ENCODE data around the gene PZP. TPM values are rescaled to one million over a fixed set of nuclear protein-coding genes. Genes with fewer than 3 reads are reported as not detected.
"Not testable (repeated sequence)": the region's sequence is repeated elsewhere in the genome, so short reads cannot be mapped to it uniquely, and the experiment has no call there.

The PZP gene
- total and polyA plus RNA-seq, 4 experiments from 2014 or later: 0.32 TPM; not detected in 3

DNA sequence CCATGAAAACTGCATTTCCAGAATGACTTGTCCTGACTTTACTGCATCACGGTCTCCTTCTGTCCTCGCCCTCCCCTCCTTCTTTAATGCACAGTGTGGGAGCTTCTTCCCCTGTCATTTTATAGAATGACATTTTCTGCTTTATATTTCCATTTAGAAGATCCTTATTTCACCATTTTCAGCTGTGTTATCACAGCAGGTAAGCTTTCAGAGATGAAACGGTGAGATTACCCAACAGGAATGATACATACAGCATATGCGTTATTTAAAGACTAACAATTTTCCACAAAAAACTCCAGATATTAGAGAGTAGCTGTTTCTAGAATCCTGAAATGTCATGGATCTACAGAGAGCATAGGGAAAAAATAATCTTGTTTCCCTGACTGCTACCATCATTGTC is 27.3 kb upstream of the PZP start:
- no peaks in the 10 kb centered on the region for H3K9me3 ChIP-seq (ENCODE audit: control insufficient read depth in 1 of 2, low read length in 2 of 2)
- ChIA-PET CTCF (ENCODE audit: partially characterized antibody) (no interaction called here), POLR2A (ENCODE audit: partially characterized antibody) (no interaction called here)
- peaks cover 6 to 10% (median 7%) of the 10 kb centered on the region in 4 donors for H3K4me1 Mint-ChIP-seq
- H3K9me3 Mint-ChIP-seq: peaks cover 0 to 2% (median 0%) of the 10 kb centered on the region in 8 donors
- H3K4me3 ChIP-seq (ENCODE audit: low read length in 2 of 2): no peak overlapping the region
- peaks cover 0 to 2% of the 10 kb centered on the region in 2 donors for H3K27me3 Mint-ChIP-seq
- no peak overlapping the region for H3K4me3 Mint-ChIP-seq
- no peak for DNase-seq
- H3K4me1 ChIP-seq (ENCODE audit: insufficient read depth, low read length): no peaks in the 10 kb centered on the region
- intact Hi-C loops (cut with micrococcal nuclease): no loop called here
- H3K36me3 ChIP-seq (ENCODE audit: insufficient read depth, low read length): no peaks in the 10 kb centered on the region
- H3K36me3 Mint-ChIP-seq: peaks cover 7 to 12% of the 10 kb centered on the region in 2 donors
- no peak overlapping the region for H3K27ac ChIP-seq (ENCODE audit: low read depth, low read length)
- H3K27me3 ChIP-seq (ENCODE audit: insufficient read depth, low read length): no peaks in the 10 kb centered on the region
- H3K27ac Mint-ChIP-seq: no peak overlapping the region

DNA sequence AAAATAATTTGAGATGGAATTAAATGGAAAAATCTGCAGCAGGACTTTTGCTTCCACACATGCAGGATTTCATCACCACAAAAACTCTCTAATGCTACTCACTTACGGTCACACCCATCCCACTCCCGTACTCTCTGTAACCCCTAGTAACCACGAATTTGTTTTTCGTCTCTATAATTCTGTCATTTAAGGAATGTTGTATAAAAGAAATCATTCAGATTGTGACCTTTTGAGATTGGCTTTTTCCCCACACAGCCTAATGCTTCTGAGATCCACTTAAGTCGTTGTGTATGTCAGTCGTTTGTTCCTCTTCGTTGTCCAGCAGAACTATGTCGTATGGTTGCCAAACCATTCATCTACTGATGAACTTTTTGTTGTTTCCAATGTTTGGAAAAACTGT is 19.8 kb upstream of the PZP start:
- peaks cover 0 to 9% (median 1%) of the 10 kb centered on the region in 8 donors for H3K9me3 Mint-ChIP-seq
- Histone ChIP-seq H3K36me3 (ENCODE audit: insufficient read depth, low read length) (no peaks in the 10 kb centered on the region), H3K9me3 (ENCODE audit: control insufficient read depth in 1 of 2, low read length in 2 of 2) (no peaks in the 10 kb centered on the region), H3K27ac (ENCODE audit: low read depth, low read length) (no peak overlapping the region), H3K4me3 (ENCODE audit: low read length in 2 of 2) (no peak overlapping the region), H3K27me3 (ENCODE audit: insufficient read depth, low read length) (no peaks in the 10 kb centered on the region), H3K4me1 (ENCODE audit: insufficient read depth, low read length) (no peaks in the 10 kb centered on the region)
- H3K36me3 Mint-ChIP-seq: peaks cover 6 to 10% of the 10 kb centered on the region in 2 donors
- no peak overlapping the region for H3K4me3 Mint-ChIP-seq
- H3K27me3 Mint-ChIP-seq: no peaks in the 10 kb centered on the region
- DNase-seq: no peak
- ChIA-PET CTCF (ENCODE audit: partially characterized antibody) (no interaction called here), POLR2A (ENCODE audit: partially characterized antibody) (no interaction called here)
- peaks cover 0 to 1% (median 0%) of the 10 kb centered on the region in 4 donors for H3K4me1 Mint-ChIP-seq
- no peak overlapping the region for H3K27ac Mint-ChIP-seq
- intact Hi-C loops (cut with micrococcal nuclease): no loop called here

DNA sequence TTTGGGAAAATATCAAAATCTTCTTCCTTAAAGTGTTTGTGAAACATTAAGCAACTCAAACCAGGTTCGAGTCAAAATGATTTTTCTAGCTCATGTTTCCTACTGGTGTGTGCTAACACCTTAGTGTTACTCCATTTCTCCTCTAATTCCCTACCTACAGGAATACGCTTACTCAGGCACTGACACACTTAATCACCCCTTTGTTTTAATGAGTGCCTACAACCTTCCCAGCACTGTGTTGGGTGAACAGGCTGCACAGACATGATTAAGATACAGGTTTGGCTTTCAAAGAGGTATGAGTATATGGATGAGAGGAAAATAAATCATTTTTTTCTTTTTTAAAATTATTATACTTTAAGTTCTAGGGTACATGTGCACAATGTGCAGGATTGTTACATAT is 15.6 kb upstream of the PZP start:
- Mint-ChIP-seq H3K4me3 (no peak overlapping the region), H3K27me3 (no peaks in the 10 kb centered on the region), H3K27ac (no peak overlapping the region), H3K9me3 (peaks cover 0 to 9% (median 3%) of the 10 kb centered on the region in 8 donors), H3K4me1 (peaks cover 0 to 1% (median 0%) of the 10 kb centered on the region in 4 donors), H3K36me3 (peaks cover 9 to 10% of the 10 kb centered on the region in 2 donors)
- Histone ChIP-seq H3K4me1 (ENCODE audit: insufficient read depth, low read length) (no peaks in the 10 kb centered on the region), H3K27ac (ENCODE audit: low read depth, low read length) (no peak overlapping the region), H3K36me3 (ENCODE audit: insufficient read depth, low read length) (no peaks in the 10 kb centered on the region), H3K4me3 (ENCODE audit: low read length in 2 of 2) (no peak overlapping the region), H3K27me3 (ENCODE audit: insufficient read depth, low read length) (no peaks in the 10 kb centered on the region), H3K9me3 (ENCODE audit: control insufficient read depth in 1 of 2, low read length in 2 of 2) (no peaks in the 10 kb centered on the region)
- no peak for DNase-seq
- CTCF ChIA-PET (ENCODE audit: partially characterized antibody): no interaction called here
- intact Hi-C loops (cut with micrococcal nuclease): no loop called here
- POLR2A ChIA-PET (ENCODE audit: partially characterized antibody): no interaction called here

DNA sequence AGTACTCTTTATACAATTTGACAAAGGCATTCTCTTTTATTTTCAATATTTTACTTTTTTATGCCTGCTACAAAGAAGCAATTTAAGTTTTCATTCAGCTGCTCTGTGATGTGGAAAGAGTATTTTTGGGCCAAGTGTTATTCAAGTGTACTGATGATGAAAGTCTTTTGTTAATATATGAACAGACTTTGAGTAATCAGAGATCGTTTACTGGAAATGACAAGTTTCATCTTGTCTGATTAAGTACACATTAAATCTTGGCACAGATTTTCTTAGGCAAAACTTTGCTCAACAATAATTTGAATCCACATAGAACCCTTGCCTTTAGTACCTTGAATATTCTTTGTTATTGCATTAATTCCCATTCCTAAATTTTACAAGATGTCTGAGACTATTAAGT is 13.3 kb upstream of the PZP start:
- H3K27me3 ChIP-seq (ENCODE audit: insufficient read depth, low read length): no peaks in the 10 kb centered on the region
- no peak overlapping the region for H3K27ac ChIP-seq (ENCODE audit: low read depth, low read length)
- ChIA-PET CTCF (ENCODE audit: partially characterized antibody) (no interaction called here), POLR2A (ENCODE audit: partially characterized antibody) (no interaction called here)
- Mint-ChIP-seq H3K9me3 (peaks cover 0 to 10% (median 4%) of the 10 kb centered on the region in 8 donors), H3K27ac (no peak overlapping the region), H3K4me3 (no peak overlapping the region), H3K27me3 (peaks cover 0 to 2% of the 10 kb centered on the region in 2 donors), H3K4me1 (peaks cover 0 to 1% (median 0%) of the 10 kb centered on the region in 4 donors), H3K36me3 (peaks cover 9 to 11% of the 10 kb centered on the region in 2 donors)
- DNase-seq: no peak
- no peaks in the 10 kb centered on the region for H3K36me3 ChIP-seq (ENCODE audit: insufficient read depth, low read length)
- no peak overlapping the region for H3K4me3 ChIP-seq (ENCODE audit: low read length in 2 of 2)
- intact Hi-C loops (cut with micrococcal nuclease): no loop called here
- no peaks in the 10 kb centered on the region for H3K9me3 ChIP-seq (ENCODE audit: control insufficient read depth in 1 of 2, low read length in 2 of 2)
- H3K4me1 ChIP-seq (ENCODE audit: insufficient read depth, low read length): no peaks in the 10 kb centered on the region

DNA sequence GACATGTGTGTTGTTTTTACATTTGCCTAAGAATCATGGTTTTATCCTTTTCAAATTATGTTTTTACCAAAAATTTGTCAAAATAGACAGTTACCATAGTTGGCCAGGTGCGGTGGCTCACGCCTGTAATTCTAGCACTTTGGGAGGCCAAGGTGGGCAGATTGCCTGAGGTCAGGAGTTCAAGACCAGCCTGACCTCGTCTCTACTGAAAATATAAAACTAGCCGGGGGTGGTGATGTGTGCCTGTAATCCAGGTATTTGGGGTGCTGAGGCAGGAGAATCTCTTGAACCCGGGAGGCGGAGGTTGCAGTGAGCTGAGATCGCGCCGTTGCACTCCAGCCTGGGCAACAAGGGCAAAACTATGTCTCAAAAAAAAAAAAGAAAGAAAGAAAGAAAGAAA is 12.8 kb upstream of the PZP start:
- H3K4me1 Mint-ChIP-seq; H3K9me3 ChIP-seq (ENCODE audit: control insufficient read depth in 1 of 2, low read length in 2 of 2); H3K4me3 ChIP-seq (ENCODE audit: low read length in 2 of 2); H3K27me3 Mint-ChIP-seq; H3K27me3 ChIP-seq (ENCODE audit: insufficient read depth, low read length); H3K36me3 ChIP-seq (ENCODE audit: insufficient read depth, low read length); H3K4me3 Mint-ChIP-seq; H3K4me1 ChIP-seq (ENCODE audit: insufficient read depth, low read length); intact Hi-C loops (cut with micrococcal nuclease); H3K27ac ChIP-seq (ENCODE audit: low read depth, low read length); DNase-seq; H3K27ac Mint-ChIP-seq; CTCF ChIA-PET (ENCODE audit: partially characterized antibody); POLR2A ChIA-PET (ENCODE audit: partially characterized antibody): not testable (repeated sequence)
- Mint-ChIP-seq H3K9me3 (peaks cover 0 to 10% (median 4%) of the 10 kb centered on the region in 8 donors), H3K36me3 (peaks cover 11 to 14% of the 10 kb centered on the region in 2 donors)

DNA sequence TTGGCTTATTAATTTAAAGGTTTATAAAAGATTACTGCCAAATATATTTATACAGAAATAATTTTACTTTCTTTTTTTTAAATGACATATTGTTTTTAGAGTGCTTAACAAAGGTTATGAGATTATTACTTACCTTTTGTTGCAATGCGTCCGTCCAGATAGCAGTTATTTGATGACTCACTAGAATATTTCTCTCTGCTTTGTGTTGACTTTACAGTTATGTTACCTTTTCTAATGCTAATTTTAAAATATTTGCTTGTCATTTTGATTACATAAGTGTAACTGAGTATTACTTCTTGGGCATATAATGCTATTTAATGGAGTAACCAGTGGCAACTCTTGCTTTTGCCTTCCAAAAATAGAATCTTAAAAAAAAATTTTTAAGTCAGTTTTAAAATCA is 6.3 kb upstream of the PZP start:
- POLR2A ChIA-PET (ENCODE audit: partially characterized antibody): no interaction called here
- Mint-ChIP-seq H3K4me1 (no peaks in the 10 kb centered on the region), H3K27me3 (peaks cover 0 to 2% of the 10 kb centered on the region in 2 donors), H3K36me3 (peaks cover 7 to 18% of the 10 kb centered on the region in 2 donors), H3K4me3 (no peak overlapping the region), H3K27ac (no peak overlapping the region), H3K9me3 (peaks cover 0 to 9% (median under 1%) of the 10 kb centered on the region in 8 donors)
- CTCF ChIA-PET (ENCODE audit: partially characterized antibody): interaction anchor here (0.6 kb wide), 1 partner anchor 557 kb away, joined by 3 read pairs; no protein-coding TSS in a partner anchor
- H3K27me3 ChIP-seq (ENCODE audit: insufficient read depth, low read length): no peaks in the 10 kb centered on the region
- intact Hi-C loops (cut with micrococcal nuclease): no loop called here
- no peaks in the 10 kb centered on the region for H3K4me1 ChIP-seq (ENCODE audit: insufficient read depth, low read length)
- H3K27ac ChIP-seq (ENCODE audit: low read depth, low read length): no peak overlapping the region
- no peak for DNase-seq
- no peak overlapping the region for H3K4me3 ChIP-seq (ENCODE audit: low read length in 2 of 2)
- no peaks in the 10 kb centered on the region for H3K9me3 ChIP-seq (ENCODE audit: control insufficient read depth in 1 of 2, low read length in 2 of 2)
- H3K36me3 ChIP-seq (ENCODE audit: insufficient read depth, low read length): no peaks in the 10 kb centered on the region

DNA sequence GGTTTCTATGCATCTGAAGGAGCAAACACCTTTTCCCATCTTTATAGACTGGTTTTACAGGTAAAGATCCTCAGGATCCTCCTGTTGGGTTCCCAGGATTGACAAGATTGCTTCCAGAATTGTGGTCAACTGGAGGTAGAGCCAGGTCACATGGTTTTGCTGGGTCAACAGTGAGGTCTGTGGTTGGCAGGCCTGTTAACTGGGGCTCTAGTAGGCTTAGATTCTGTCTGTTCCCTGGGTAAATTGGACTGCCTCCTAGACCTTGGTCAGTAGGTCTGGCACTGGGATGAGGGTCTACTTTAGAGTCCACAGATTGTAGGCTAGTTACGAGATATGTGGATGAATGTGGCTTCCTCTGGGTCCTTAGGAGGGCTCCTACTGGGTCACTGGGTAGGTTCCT is 3.5 kb upstream of the PZP start:
- no peak overlapping the region for H3K4me3 Mint-ChIP-seq
- CTCF ChIA-PET (ENCODE audit: partially characterized antibody): no interaction called here
- H3K27ac Mint-ChIP-seq: no peak overlapping the region
- Histone ChIP-seq H3K9me3 (ENCODE audit: control insufficient read depth in 1 of 2, low read length in 2 of 2) (no peaks in the 10 kb centered on the region), H3K27me3 (ENCODE audit: insufficient read depth, low read length) (no peaks in the 10 kb centered on the region), H3K36me3 (ENCODE audit: insufficient read depth, low read length) (no peaks in the 10 kb centered on the region), H3K4me3 (ENCODE audit: low read length in 2 of 2) (no peak overlapping the region), H3K27ac (ENCODE audit: low read depth, low read length) (no peak overlapping the region), H3K4me1 (ENCODE audit: insufficient read depth, low read length) (no peaks in the 10 kb centered on the region)
- H3K27me3 Mint-ChIP-seq: no peaks in the 10 kb centered on the region
- intact Hi-C loops (cut with micrococcal nuclease): no loop called here
- H3K4me1 Mint-ChIP-seq: peaks cover 0 to 4% (median 0%) of the 10 kb centered on the region in 4 donors
- DNase-seq: no peak
- peaks cover 0 to 4% (median under 1%) of the 10 kb centered on the region in 8 donors for H3K9me3 Mint-ChIP-seq
- peaks cover 11 to 20% of the 10 kb centered on the region in 2 donors for H3K36me3 Mint-ChIP-seq
- POLR2A ChIA-PET (ENCODE audit: partially characterized antibody): no interaction called here

DNA sequence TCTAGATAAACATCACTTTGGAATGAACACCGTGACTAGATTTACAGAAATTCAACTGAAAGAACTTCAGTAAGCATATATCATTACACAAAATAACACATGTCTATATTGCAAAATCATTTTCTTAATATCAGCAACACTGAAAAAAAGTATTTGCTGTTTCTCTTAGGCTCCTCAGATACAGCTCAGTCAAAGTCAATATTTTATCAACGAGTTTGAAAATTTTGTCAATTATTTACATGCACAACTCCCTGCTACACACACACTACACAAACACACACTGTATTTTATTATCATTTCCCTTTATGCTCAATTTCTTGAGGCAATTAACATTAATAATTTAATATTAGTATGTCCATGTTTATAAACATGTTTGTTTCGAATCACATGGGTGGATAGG is 3.8 kb downstream of the PZP start:
- Mint-ChIP-seq H3K36me3 (peaks cover 7 to 17% of the 10 kb centered on the region in 2 donors), H3K27ac (no peak overlapping the region)
- intact Hi-C loops (cut with micrococcal nuclease): no loop called here

More for the DNA sequence above, 3.8 kb downstream of the PZP start:
- Histone ChIP-seq H3K27me3 (ENCODE audit: insufficient read depth, low read length) (no peaks in the 10 kb centered on the region), H3K36me3 (ENCODE audit: insufficient read depth, low read length) (no peaks in the 10 kb centered on the region), H3K9me3 (ENCODE audit: control insufficient read depth in 1 of 2, low read length in 2 of 2) (no peaks in the 10 kb centered on the region), H3K4me3 (ENCODE audit: low read length in 2 of 2) (no peak overlapping the region), H3K27ac (ENCODE audit: low read depth, low read length) (no peak overlapping the region), H3K4me1 (ENCODE audit: insufficient read depth, low read length) (no peaks in the 10 kb centered on the region)
- ChIA-PET POLR2A (ENCODE audit: partially characterized antibody) (no interaction called here), CTCF (ENCODE audit: partially characterized antibody) (interaction anchor here (0.6 kb wide), 1 partner anchor 10 kb away, joined by 4 read pairs; no protein-coding TSS in a partner anchor)
- H3K4me1 Mint-ChIP-seq: peaks cover 0 to 4% (median 0%) of the 10 kb centered on the region in 4 donors
- peaks cover 0 to 1% (median 0%) of the 10 kb centered on the region in 8 donors for H3K9me3 Mint-ChIP-seq
- DNase-seq: no peak
- H3K4me3 Mint-ChIP-seq: no peak overlapping the region
- no peaks in the 10 kb centered on the region for H3K27me3 Mint-ChIP-seq

Measured in CD4-positive, alpha-beta memory T cell (primary cell).